ENCODE results near the gene EWSR1.
"Not testable (repeated sequence)": the region's sequence is repeated elsewhere in the genome, so short reads cannot be mapped to it uniquely, and the experiment has no call there.

The EWSR1 gene

DNA sequence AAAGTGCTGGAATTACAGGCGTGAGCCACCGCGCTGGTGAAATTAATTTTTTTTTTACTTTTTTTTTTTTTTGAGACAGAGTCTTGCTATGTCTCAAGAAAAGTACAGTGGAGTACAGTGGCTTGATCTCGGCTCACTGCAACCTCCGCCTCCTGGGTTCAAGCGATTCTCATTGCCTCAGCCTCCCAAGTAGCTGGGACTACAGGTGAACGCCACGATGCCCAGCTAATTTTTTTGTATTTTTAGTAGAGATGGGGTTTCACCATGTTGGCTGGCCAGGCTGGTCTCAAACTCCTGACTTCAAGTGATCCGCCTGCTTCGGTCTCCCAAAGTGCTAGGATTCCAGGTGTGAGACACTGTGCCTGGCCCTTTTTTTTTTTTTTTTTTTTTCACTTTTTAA is 20.2 kb upstream of the EWSR1 start:
- not testable (repeated sequence) for DNase-seq (ENCODE audit: low spot score)

DNA sequence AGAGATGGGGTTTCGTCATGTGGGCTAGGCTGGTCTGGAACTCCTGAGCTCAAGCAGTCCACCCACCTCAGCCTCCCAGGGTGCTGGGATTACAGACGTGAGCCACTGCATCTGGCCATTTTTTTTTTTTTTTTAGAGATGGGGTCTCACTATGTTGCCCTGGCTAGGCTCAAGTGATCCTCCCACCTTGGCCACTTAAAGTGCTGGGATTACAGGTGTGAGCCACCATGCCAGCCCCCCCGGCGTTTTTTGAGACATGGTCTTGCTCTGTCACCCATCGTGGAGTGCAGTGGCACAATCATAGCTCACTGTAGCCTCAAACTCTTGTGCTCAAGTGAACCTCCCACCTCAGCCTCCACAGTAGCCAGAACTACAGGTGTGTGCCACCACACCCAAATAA is 16.8 kb upstream of the EWSR1 start:
- no peak for DNase-seq (ENCODE audit: low spot score)

DNA sequence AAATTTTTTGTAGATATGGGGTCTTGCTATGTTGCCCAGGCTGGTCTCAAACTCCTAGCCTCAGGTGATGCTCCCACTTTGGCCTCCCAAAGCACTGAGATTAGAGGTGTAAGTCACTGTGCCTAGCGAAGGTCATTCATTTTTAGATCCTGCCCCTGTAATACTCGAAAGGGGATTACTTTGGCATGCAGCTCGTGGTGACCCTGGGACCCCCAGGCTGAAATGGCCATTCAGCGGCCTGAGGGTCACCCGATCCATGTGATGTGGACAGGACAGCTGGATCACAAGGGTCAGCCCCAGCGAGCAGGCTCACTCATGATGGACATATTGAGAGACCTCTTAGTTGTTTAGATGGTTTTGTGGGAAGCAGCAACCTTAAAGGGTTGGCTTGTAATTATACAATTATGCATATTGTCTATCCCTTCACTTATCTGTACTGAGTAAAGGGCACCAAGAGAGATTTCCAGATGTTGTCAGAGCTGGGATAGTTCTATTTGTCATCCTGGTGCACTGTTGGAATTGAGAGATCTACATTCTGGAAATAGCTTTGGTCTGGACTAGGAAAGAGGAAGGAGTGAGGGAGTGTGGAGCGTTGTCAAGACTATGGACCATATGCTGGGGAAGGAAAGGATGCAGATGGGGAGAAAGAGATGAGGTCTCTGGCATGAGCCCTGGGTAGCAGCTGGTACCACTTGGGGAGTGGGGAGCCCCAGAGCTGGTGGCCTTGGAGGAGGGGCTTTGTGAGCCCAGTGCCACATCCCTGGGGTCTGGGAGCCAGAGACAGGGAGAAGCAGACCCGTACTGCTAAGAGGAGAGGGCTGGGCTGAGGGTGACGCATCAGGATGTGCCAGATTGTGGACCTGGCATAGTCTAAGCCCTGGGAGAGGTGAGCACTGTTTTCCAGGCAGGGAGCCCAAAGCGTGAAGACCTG is 15.8 kb upstream of the EWSR1 start:
- no peak for DNase-seq (ENCODE audit: low spot score)

DNA sequence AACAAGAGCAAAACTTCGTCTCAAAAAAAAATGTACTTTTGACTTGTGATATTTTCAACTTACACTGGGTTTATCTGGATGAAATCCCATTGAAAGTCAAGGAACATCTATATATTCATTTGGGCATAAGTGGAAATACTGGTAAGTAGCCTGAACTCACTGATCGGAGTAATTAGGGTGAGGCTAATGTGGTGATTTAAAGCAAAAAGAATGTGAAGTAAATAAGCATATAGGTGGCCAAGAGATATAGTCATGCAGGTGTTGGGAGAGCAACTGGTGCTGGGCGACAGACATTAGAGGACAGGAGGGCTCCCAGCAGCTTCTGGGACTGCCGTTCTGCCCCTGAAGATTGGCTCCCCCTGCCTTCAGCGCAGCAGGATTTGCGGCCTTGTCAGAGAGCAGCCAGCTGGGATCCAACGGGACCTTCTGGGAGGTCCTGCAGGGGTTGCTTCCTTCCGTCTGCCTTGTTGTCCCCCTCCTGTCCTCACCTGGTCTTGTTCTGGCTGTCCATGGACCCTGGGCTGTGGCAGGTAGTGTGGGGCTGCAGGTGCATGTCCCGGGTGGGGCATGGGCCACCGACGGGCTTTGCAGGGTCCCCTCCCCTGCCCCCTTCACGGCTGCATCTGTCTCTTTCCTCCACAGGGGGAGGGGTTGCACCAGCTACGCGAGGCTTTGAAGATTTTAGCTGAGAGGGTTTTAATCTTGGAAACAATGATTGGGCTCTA is 14.3 kb upstream of the EWSR1 start:
- no peak for DNase-seq (ENCODE audit: low spot score)

DNA sequence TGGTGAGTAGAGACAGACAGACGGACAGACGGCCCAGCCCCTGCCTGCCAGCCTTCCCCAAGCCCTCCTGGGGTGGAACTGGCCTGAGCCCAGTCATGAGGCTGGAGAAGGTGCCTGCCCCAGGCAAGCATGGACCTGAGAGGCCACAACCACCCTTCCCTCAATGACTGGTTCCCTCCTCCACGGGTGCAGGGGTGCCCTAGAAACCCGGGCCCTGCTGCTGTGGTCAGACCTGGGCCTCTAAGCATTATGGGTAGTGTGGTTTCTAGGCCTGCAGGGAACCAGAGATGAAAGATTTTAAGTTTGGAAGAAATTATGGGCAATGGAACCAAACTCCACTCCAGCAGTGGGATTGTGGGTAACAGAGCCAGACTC is 13.8 kb upstream of the EWSR1 start:
- DNase-seq (ENCODE audit: low spot score): no peak

DNA sequence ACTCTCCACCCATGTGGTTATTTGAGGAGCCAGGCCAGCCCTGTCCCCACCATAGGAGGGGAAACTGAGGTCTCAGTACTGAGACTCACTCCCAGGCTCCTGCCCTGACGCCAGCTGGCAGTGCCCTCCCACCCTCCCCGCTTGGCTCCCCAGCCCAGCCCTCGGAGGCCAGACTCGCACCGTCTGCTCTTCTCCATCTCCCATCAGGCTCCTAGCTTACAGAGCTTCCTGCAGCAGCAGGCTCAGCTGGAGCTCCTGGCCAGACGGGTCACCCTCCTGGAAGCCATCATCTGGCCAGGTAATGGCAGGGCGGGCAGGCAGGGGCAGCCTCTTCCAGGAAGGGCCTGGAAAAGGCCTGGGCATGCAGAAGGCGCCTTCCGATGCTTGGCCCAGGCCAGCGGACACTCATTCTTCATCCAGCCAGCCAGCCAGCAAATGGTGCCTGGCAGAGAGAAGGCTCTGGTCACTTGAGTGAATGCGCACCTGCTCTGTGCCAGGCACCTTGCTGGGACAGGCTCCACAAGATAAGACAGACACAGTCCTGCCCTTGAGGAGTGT is 12.9 kb upstream of the EWSR1 start:
- DNase-seq (ENCODE audit: low spot score): no peak

DNA sequence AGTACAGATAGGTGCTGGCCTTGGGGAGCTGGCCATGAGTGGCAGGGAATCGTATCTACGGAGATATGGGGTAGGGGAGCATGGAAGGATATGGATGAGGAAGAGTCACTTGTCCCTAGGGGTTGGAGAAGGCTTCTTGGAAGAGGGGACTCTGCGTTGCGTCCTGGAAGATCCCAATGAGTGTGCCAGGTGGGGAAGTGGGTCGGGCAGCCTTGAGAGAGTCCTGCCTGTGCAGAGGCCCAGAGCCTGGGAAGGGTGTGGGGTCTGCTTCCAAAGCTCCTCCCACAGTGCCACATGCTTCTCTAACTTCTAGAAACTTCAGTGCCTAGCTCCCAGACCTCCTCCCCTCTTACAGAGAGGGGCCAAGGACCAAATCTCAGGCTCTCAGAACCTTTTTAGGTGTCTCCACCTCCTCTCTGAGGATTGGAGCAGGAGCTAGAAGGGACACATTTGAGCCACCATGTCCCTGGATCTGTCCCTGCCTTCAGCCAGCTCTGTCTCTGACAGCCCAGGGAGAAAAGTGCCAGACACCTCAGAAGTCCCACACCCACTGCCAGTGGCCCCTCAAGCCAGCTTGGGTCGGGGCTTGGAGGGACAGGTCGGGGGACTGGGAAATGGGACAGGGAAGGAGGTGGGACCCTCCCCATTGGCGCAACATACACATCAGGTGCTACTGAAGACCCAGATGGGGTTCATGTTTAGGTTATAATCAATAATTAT is 11.3 kb upstream of the EWSR1 start:
- no peak for DNase-seq (ENCODE audit: low spot score)

DNA sequence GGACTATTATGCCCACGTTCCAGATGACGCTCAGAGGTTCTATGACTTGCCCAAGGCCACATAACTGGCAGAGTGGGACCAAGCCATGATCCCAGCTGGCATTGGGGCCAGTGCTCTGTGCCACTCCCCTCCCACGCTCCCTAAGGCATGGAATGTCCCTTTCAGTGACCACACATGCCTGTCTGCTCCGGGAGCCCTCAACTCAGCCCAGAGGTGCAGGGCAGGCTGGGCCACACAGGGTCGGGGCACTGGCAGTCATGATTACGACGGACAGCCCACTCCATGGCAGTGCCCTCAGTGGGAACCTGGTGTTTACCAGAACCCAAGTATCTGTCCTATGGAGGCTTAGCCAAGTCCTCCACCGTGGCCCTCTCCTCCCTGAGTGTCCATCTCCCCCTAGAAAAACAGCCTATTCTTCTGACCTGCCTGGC is 10.3 kb upstream of the EWSR1 start:
- no peak for DNase-seq (ENCODE audit: low spot score)

DNA sequence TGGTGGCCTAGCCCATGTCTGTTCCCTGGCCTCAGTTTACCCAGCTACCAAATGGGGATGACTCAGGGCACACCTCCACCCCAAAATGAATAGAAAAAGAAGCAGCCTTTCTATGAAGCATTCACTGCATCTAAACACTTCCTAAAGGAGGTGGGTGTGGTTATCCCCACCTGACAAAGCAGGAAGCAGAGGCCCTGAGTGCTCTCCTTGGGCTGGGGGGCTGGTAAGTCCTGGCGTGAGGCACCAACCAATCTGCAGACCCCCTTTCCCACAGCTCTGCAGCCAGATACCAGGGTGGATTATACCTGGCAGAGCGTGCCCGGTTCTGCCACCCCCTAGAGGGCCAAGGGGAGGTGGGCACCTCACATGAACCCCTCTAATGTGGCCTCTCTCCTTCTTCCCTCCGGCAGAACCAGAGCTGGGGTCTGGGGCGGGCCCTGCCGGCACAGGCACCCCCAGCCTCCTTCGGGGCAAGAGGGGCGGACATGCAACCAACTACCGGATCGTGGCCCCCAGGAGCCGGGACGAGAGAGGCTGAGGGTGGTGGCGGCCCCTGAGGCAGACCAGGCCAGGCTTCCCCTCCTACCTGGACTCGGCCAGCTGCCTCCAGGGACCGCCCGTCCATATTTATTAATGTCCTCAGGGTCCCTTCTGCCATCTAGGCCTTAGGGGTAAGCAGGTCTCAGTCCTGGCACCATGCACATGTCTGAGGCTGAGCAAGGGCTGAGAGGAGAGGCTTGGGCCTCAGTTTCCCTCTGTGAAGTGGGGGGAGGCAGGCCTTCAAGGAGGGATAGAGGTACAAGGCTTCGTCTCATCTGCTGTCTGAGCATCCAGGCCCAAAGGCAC is 9.4 kb upstream of the EWSR1 start:
- DNase-seq (ENCODE audit: low spot score): no peak

DNA sequence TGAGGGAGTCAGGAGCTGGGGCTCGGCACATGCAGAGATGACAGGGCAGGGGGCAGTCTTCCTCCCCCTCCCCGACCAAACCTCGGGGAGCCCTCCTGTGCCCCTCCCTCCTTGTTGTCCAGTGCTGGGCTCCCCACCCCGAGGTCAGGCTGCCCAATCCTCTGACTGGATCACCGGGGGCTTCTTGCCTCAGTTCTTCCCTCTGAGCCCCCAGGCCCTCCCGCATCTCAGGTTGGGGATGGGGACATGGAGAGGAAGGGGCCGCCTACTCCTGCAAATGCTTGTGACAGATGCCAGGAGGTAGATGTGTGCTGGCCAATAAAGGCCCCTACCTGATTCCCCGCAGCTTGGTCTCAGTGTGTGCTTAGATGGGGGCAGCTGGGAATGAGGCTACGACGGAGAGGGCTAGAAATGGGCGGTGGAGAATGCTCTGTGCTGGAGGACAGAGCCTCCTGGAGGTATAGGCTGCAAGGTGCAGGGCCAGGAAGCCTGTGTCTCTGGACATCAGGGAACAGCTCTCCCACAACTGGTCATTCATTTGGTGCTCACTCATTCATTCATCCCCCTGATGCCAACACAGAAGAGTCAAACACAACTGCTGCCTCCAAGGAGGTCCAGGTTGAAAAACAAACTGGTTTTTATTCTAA is 8.7 kb upstream of the EWSR1 start:
- DNase-seq (ENCODE audit: low spot score): no peak

DNA sequence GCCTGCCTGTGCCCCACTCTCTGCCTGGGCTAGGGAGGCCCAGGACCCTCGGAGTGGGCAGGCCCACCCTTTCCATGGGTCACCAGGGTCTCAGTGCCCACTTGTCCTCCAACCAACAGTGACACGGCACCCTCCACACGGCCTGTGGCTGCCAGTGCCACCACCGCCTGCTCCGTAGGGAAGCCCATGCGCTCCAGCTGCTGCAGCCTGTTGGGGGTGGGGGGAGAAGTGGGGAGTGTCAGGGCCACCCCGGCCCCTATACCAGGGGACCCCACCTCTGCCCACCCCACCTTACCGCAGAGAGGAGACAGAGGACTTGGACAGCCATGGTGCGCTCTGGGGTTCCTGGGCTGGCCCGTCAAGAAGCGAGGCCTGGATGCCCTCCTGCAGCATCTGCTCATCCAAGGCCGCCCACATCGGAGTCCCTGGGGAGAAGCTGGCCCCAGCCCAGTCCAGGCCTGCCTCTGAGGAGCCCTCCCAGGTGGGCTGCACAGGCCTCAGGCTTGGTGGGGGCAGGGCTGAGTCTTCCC is 8.0 kb upstream of the EWSR1 start:
- no peak for DNase-seq (ENCODE audit: low spot score)

DNA sequence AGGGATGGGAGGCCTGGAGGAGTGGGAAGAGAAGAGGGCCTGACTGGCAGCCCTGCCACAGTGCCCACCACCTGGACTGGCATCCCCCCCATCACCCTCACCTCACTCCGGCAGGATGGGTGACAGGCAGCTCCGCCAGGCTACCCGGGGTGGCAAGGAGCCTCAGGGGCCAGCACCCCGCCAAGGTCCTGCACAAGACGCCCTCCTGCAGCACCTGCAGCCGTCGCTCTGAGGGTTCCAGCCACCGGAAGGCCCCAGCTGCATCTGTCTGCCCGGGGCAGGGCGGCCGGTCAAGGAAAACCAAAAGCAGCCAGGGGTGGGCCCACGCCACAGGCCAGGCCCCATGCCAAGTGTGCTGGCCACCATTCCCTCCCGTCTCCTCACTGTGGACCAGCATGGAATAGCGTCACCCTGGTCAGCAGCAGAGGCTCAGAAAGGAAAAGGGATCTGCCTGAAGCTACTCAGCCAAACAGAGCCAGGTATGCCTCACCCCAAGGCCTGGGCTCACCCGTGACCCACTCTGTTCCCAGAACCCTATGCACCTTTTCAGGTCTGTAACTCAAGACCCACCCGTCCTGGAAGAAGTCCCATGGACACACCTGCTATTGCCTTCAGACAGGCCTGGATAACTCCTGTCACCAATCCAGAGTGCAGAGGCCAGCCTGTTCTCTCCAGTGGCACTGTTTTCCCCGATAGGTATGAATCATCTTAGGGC is 7.3 kb upstream of the EWSR1 start:
- DNase-seq (ENCODE audit: low spot score): no peak

DNA sequence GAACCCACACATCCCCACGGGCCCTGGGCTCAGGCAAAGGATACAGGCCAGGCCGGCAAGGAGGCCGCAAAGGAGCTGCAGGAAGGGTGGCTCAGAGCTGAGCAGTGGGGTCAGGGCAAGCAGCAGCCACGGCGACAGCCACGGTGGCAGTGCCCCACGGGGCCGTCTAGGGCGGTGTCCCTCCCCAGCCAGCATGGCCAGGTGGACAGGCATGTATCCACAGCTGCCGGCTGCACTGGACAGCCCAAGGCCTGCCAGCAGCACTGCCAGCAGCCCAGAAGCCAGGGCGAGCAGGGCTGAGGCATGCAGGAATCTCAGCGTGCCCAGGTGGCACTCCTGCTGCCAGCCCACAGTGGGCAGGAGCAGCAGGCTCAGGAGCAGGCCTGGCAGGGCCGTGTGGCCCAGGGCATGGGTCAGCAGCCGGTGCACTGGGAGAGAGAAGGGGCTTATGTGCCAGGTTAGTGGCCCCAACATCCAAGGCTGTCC is 4.2 kb upstream of the EWSR1 start:
- DNase-seq (ENCODE audit: low spot score): no peak

DNA sequence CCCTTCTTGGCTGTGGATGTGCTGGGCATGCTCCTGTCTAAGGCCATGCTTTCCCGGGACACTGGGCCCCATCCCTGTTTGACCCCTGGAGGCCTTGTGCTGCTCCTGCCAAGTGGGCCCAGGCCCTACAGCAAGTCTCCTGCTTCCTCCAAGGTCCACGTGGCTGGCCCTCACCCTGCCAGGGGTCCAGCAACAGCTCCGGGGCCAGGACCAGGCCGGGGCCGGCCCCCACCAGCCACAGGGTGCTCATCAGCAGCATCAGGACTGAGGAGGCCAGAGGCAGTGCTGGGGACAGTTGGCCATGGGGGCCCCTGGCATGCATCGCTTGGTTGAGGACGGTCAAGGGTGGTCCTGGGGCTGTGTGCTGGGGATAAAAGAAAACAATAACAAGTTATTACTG is 2.8 kb upstream of the EWSR1 start:
- no peak for DNase-seq (ENCODE audit: low spot score)

DNA sequence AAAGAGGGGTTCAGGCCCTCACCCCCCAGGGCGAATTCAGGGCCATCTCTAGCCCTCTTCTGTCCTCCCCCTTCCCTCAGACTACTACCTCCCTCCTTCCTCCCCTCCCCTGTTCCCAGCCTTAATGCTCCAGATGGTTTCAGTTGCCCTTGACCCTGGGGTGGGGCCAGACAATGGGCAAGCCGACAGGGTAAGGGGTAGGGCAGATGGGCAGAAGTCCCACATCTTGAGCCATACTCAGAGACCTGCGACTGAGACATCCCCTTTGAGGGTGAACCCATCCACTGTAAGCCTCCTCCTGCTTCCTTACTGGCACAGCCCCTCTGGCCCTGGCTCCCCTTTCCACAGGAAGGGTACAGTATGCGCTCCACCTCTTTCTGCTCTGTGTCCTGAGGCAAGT is 2.1 kb upstream of the EWSR1 start:
- no peak for DNase-seq (ENCODE audit: low spot score)

DNA sequence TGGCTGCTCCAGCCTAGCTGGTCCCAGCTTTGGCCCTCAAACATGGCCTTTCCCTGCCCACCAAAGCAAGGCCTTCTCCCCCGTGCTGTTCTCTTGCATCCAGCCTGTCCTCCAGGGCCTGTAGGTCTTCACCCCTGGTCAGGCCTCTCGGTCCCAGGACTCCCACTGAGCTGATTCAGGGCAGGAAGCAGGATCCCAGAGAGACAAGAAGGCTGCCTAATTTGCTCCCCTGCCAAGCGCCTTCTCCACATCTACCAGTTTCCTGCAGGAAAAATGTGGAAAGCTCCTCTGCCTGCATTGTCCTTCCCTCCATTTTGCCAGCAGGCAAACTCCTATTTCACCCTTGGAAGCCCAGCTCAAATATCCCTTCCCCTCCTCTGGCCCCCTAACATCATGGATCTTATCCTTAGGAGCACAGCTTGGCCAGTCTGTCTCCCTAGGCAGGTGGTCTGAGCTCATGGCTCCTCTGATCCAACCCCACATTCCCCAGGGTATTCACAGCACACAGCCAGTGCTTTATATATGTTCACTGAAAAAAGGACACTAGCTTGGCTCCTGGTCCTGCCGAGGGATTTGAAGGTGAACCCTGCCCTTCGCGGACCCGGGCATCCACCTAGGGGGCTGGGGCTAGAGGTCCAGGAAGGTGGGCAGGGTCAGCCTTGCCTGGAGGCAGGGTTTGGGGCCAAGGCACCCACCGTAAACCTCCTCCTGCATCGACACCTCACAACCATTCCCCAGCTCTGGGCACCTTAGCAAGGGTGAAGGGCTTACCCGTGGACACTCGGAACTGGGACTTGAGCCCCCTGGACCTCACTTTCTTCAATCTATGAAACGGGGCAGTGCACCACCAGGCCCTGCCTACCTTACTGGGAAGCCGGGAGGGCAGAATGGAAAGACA is 1.3 kb upstream of the EWSR1 start:
- no peak for DNase-seq (ENCODE audit: low spot score)

DNA sequence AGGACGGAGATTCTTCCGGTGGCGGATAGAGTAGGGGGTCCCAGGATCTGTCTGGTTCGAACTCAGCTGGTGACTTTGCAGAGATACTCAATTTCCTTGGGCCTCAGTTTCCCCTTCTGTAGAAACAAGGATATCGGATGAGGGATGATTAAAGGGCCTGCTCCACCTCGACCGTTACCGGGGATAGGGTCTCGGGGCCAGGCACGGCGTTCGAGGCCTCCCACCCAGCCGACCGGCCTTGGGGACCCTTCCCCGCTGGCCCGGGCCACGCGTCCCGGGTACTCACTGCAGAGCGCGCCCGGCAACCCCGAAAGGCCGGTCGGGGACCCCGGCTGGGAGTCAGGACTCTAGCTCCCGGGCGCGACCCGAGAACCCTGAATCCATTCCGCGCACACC is 608 bp upstream of the EWSR1 start:
- no peak for DNase-seq (ENCODE audit: low spot score)

DNA sequence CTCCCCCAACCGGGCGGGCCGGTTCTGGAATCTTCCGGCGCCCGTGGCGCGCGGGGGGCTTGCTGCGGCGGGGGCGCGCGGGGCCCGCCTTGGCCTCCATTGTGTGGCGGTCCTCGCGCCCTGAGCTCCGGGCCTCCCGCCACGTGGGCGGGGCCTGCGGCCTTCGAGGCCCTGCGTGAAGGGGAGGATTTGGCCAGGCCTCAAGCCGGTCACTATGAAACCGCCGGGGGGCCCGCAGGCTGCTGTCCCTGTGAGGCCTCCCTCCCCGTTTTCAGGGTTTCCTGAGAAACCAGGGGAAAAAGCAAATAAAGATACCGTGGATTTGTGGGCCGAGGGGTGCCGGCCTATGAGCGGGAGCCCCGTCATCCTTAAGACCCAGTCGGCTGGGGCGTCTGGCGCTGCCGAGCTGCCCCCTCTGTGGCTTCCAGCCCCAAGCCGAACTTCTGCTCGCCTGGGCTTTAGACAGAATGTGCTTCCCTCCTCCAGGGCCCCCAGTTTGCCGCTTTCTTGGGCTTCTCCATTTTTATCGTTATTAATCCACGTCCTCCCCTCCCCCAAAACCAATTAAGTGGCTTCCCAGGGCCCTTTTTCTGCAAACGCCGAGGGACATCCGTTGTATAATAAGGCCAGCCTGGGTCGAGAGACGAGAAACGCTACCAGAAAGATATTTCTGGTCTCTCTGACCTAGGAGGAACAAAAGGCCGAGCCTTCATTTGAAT is 602 bp downstream of the EWSR1 start:
- peak; percentile 24 for DNase-seq (ENCODE audit: low spot score)

Measured in activated CD4-positive, alpha-beta T cell treated with anti-CD3 and anti-CD28 coated beads, Interleukin-2, Interleukin-4, amounts not matched to agents 100 ng/mL and 50 ng/mL, durations not matched to agents 16 hours and 8 hours (primary cell).